GM23248 (cell line): ENCODE results near the gene PPP1R13B. TPM values are rescaled to one million over a fixed set of nuclear protein-coding genes. Genes with fewer than 3 reads are reported as not detected.

Source experiments
- DNase-seq: peaks from one replicate; pipeline ENCODE4 v3.0.0-alpha.2; 2015
- H2AFZ ChIP-seq: fragments of 200-600 bp; sonication (generic); 2 replicates; pipeline ENCODE4 v1.6.1; 2016; ENCODE audit warnings: antibody characterized with exemption
- H3F3A ChIP-seq: fragments of 200-600 bp; sonication (generic); 2 replicates; pipeline ENCODE4 v1.6.1; 2016; ENCODE audit warnings: mild to moderate bottlenecking, antibody characterized with exemption, mixed run types; ENCODE audit not compliant: insufficient read depth
- H3K27ac ChIP-seq: fragments of 200-600 bp; sonication (generic); 2 replicates; pipeline ENCODE4 v1.5.1; 2016; ENCODE audit warnings: mild to moderate bottlenecking
- H3K27me3 ChIP-seq: fragments of 200-600 bp; sonication (generic); replicated peaks from 2 replicates; pipeline ENCODE4 v1.6.1; 2016; ENCODE audit warnings: mild to moderate bottlenecking; ENCODE audit not compliant: insufficient read depth
- H3K36me3 ChIP-seq: fragments of 200-600 bp; sonication (generic); 2 replicates; pipeline ENCODE4 v1.6.1; 2016; ENCODE audit warnings: low read depth, mild to moderate bottlenecking
- H3K4me1 ChIP-seq: fragments of 200-600 bp; sonication (generic); 2 replicates; pipeline ENCODE4 v1.6.1; 2016; ENCODE audit warnings: mild to moderate bottlenecking; ENCODE audit not compliant: insufficient read depth
- H3K4me2 ChIP-seq: fragments of 200-600 bp; sonication (generic); one replicate; pipeline ENCODE4 v1.6.1; 2016; ENCODE audit warnings: mild to moderate bottlenecking; ENCODE audit not compliant: unreplicated experiment
- H3K4me3 ChIP-seq: fragments of 200-600 bp; sonication (generic); 2 replicates; pipeline ENCODE4 v1.5.1; 2016; ENCODE audit warnings: mild to moderate bottlenecking
- H3K79me2 ChIP-seq: fragments of 200-600 bp; sonication (generic); 2 replicates; pipeline ENCODE4 v1.6.1; 2016; ENCODE audit warnings: mild to moderate bottlenecking; ENCODE audit not compliant: insufficient read depth
- H3K9ac ChIP-seq: fragments of 200-600 bp; sonication (generic); 2 replicates; pipeline ENCODE4 v1.6.1; 2016; ENCODE audit warnings: mild to moderate bottlenecking
- H3K9me2 ChIP-seq: fragments of 200-600 bp; sonication (generic); 2 replicates; pipeline ENCODE4 v1.6.1; 2016; ENCODE audit warnings: mixed run types, mild to moderate bottlenecking, moderate library complexity; ENCODE audit not compliant: insufficient read depth
- H3K9me3 ChIP-seq: fragments of 200-600 bp; sonication (generic); one replicate; pipeline ENCODE4 v1.6.1; 2017; ENCODE audit warnings: low read depth
- H4K20me1 ChIP-seq: fragments of 200-600 bp; sonication (generic); 2 replicates; pipeline ENCODE4 v1.6.0; 2016; ENCODE audit not compliant: insufficient read depth
- EZH2 ChIP-seq: fragments of 200-600 bp; sonication (generic); IDR thresholded peaks from 2 replicates; pipeline ENCODE4 v1.6.1; 2018; ENCODE audit warnings: antibody characterized with exemption, mild to moderate bottlenecking; ENCODE audit not compliant: insufficient read depth, poor library complexity, severe bottlenecking
- EZH2phosphoT487 ChIP-seq: fragments of 200-600 bp; sonication (generic); IDR thresholded peaks from 2 replicates; pipeline ENCODE4 v1.6.1; 2018; ENCODE audit warnings: antibody characterized with exemption, moderate library complexity, mild to moderate bottlenecking, low read depth; ENCODE audit not compliant: insufficient read depth
- WGBS, 2 experiments: methylation state at CpG; one replicate each; pipeline ENCODE4 v1.1.6; 2015 to 2017; ENCODE audit warnings: low lambda C conversion rate in 2 of 2, low coverage in 1 of 2; ENCODE audit errors: missing lambda C conversion rate in 2 of 2; 5-methylcytosine and 5-hydroxymethylcytosine counted together
- in situ Hi-C: fragments of 300-500 bp; cut with MboI; formaldehyde crosslinking; loops from 2 replicates; pipeline ENCODE4 v1.15.0; 2020
- polyA plus RNA-seq: library from polyadenylated mRNA; unstranded; fragments of >200 nt; fragmentation: Nextera tagmentation; extraction: Ambion mirVana; gene quantifications from 2 replicates; pipeline ENCODE4 v1.2.1, GENCODE V29; 2016
- total RNA-seq: library from RNA; depleted of rRNA; stranded (reverse); fragments of >200 nt; shearing (Covaris generic); gene quantifications from 2 replicates; pipeline ENCODE4 v1.2.3, GENCODE V29; 2014

PPP1R13B gene
- total and polyA plus RNA-seq, 2 experiments from 2014 or later, result 2.0 to 4.6 TPM

GRCh38 chr14:103856105-103856504 is 8.7 kb upstream of the PPP1R13B start:
- H3K27me3 ChIP-seq, result no peaks in the 10 kb centered on the region; the same call in 1 of the 2 replicates
- no peaks in the 10 kb centered on the region for H3K79me2 ChIP-seq
- no peaks in the 10 kb centered on the region for H4K20me1 ChIP-seq
- H3K36me3 ChIP-seq, result no peaks in the 10 kb centered on the region
- no peaks in the 10 kb centered on the region for H3K4me1 ChIP-seq
- no peak for DNase-seq
- 90 to 94% methylated on average over 5 to 8 of the region's 8 CpGs for WGBS, 2 experiments
- TF ChIP-seq EZH2phosphoT487 (no peak), EZH2 (no peak)
- H2AFZ ChIP-seq, result no peak overlapping the region
- no peak overlapping the region for H3K27ac ChIP-seq
- no peak overlapping the region for H3K4me2 ChIP-seq
- no peaks in the 10 kb centered on the region for H3F3A ChIP-seq
- H3K9me3 ChIP-seq, result no peaks in the 10 kb centered on the region
- H3K9me2 ChIP-seq, result no peaks in the 10 kb centered on the region
- H3K4me3 ChIP-seq, result no peak overlapping the region
- in situ Hi-C loops, result no loop called here
- no peak overlapping the region for H3K9ac ChIP-seq

GRCh38 chr14:103855734-103856095 is 8.3 kb upstream of the PPP1R13B start:
- Histone ChIP-seq H3K9me3 (no peaks in the 10 kb centered on the region), H3K27me3 (no peaks in the 10 kb centered on the region; the same call in 1 of the 2 replicates), H4K20me1 (no peaks in the 10 kb centered on the region), H3K4me1 (no peaks in the 10 kb centered on the region), H3K27ac (no peak overlapping the region), H3K79me2 (no peaks in the 10 kb centered on the region), H3K36me3 (no peaks in the 10 kb centered on the region), H3K9ac (no peak overlapping the region), H3K9me2 (no peaks in the 10 kb centered on the region), H3K4me3 (no peak overlapping the region), H3K4me2 (no peak overlapping the region), H2AFZ (no peak overlapping the region), H3F3A (no peaks in the 10 kb centered on the region)
- WGBS, 2 experiments, result 68 to 72% methylated on average over 6 of the region's 6 CpGs
- DNase-seq, result no peak
- in situ Hi-C loops, result no loop called here
- TF ChIP-seq EZH2, result no peak
- no peak for TF ChIP-seq EZH2phosphoT487

DNA sequence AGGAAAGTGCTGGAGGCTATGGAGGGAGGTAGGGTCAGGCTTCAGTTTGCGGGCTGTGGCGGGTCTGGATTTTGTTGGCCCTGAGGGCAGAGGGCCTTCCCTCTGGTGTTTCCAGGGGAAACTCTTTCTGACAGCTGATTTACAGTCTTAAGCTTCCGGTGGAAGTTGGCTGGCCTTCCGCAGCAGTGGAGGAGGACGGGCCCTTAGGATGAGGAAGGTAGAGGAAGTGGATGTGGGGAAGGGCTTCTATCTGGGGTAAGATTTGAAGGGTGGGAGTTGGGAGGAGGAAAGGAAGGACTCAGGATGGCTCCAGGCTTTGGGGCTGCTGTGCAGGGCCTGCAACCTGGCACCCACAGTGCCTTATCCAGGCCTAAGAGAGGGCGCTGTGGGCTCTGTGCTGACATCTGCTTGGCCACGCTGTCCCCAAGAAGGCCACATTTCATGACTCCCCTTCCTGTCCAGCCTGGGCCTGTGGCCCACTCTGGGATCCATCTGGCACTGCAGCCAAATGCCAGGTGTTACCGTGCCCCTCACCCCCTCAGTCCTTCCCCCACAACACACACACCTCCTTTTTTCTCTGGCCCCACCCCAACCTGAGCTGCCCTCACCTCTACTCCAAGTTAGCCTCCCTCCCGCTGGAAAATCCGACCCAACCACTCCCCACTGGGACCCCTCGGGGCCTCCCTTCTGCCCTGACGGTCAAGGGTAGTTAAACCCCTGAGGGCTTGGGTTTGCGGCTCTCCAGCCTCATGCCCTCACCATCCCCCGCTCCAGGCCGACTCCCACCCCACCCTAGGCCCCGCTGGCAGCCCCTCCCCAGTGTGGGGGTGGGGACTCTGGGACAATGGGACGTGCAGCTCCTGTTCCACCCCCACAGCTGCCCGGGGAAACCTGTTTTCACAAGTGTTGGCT is 7.7 kb upstream of the PPP1R13B start:
- no peaks in the 10 kb centered on the region for H3K9me2 ChIP-seq
- no peak overlapping the region for H3K4me2 ChIP-seq
- in situ Hi-C loops, result no loop called here
- H3K27ac ChIP-seq, result no peak overlapping the region
- DNase-seq, result no peak
- TF ChIP-seq EZH2phosphoT487, result no peak
- no peaks in the 10 kb centered on the region for H4K20me1 ChIP-seq
- no peaks in the 10 kb centered on the region for H3F3A ChIP-seq
- 63 to 64% methylated on average over 17 of the region's 18 CpGs for WGBS, 2 experiments
- H3K9me3 ChIP-seq, result no peaks in the 10 kb centered on the region
- H3K79me2 ChIP-seq, result no peaks in the 10 kb centered on the region
- H2AFZ ChIP-seq, result no peak overlapping the region
- H3K9ac ChIP-seq, result no peak overlapping the region
- H3K36me3 ChIP-seq, result no peaks in the 10 kb centered on the region
- H3K4me3 ChIP-seq, result no peak overlapping the region
- no peaks in the 10 kb centered on the region; the same call in 1 of the 2 replicates for H3K27me3 ChIP-seq
- no peaks in the 10 kb centered on the region for H3K4me1 ChIP-seq

DNA sequence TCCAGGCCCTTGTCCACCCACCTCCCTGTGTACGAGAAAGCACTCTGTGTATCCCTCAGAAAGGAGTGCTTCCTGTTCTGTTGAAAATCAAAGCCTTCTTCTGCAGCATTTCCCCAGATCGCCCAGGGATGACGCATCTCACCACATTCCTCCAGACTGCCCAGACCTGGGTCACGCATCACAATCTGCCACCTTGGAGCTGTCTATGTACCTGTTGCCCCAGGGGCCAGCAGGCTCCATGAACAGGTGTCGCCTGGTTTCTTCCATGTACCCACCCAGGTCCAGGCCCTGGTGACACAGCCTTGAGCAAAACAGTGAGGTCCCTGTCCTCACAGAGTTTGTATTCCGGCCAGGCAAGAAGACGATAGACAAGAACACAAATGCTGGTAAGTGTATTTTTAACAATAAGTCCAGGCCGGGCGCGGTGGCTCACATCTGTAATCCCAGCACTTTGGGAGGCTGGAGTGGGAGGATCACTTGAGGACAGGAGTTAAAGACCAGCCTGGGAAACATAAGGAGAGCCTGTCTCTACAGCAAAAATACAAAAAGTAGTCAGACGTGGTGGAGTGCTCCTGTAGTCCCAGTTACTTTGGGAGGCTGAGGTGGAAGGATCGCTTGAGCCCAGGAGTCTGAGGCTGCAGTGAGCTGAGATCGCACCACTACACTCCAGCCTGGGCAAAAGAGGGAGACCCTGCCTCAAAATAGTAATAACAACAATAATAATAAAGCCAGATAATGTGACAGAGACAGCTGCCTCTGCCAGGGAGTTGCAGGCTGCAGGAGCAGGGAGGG is 6.8 kb upstream of the PPP1R13B start:
- no peak for TF ChIP-seq EZH2
- TF ChIP-seq EZH2phosphoT487, result no peak
- in situ Hi-C loops, result no loop called here
- Histone ChIP-seq H3K9me2 (no peaks in the 10 kb centered on the region), H3K79me2 (no peaks in the 10 kb centered on the region), H3K4me3 (no peak overlapping the region), H3K9ac (no peak overlapping the region), H2AFZ (no peak overlapping the region), H3F3A (no peaks in the 10 kb centered on the region), H3K27ac (no peak overlapping the region), H3K27me3 (no peaks in the 10 kb centered on the region; the same call in 1 of the 2 replicates), H3K9me3 (no peaks in the 10 kb centered on the region), H3K4me2 (no peak overlapping the region), H3K36me3 (no peaks in the 10 kb centered on the region), H4K20me1 (no peaks in the 10 kb centered on the region), H3K4me1 (no peaks in the 10 kb centered on the region)
- 84 to 86% methylated on average over 13 of the region's 13 CpGs for WGBS, 2 experiments
- DNase-seq, result no peak
